NCI-H345 treated with DMSO at 0.1 percent for 48 hours (cell line): Measurements from ENCODE around the gene DCBLD1.
"Not testable (repeated sequence)": the region's sequence is repeated elsewhere in the genome, so short reads cannot be mapped to it uniquely, and the experiment has no call there.

Experiments used
- DNase-seq: peaks from one replicate; lab custom pipeline; 2025; ENCODE audit not compliant: unreplicated experiment; lab: John Stamatoyannopoulos, UW

Gene DCBLD1

GRCh38 chr6:117497237-117497636 lies 14.8 kb downstream of the DCBLD1 start:
- DNase-seq, result no peak

DNA sequence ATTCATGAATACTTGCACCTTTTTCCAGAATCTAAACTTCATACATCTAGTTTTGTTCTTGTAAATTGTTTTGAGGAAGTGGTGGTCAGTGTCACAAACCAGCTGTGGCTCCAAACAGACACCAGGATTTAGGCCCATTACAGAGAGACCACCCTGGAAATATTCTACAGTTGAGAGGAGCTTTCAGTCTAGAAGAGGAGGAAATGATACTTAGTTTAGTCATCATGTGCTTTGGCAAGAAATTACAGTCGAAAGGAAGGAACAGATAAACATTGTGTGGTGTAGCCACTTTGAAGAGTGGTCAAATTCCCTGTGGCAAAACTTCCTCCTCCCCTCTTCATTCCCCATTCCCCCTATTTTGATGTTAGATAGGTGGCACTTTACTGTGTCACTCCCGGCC lies 15.7 kb downstream of the DCBLD1 start:
- DNase-seq, result no peak

GRCh38 chr6:117501722-117502121 lies 19.2 kb downstream of the DCBLD1 start:
- DNase-seq, result no peak

GRCh38 chr6:117502580-117502979 lies 20.1 kb downstream of the DCBLD1 start:
- DNase-seq, result no peak

GRCh38 chr6:117503211-117503610 lies 20.7 kb downstream of the DCBLD1 start:
- no peak for DNase-seq

DNA sequence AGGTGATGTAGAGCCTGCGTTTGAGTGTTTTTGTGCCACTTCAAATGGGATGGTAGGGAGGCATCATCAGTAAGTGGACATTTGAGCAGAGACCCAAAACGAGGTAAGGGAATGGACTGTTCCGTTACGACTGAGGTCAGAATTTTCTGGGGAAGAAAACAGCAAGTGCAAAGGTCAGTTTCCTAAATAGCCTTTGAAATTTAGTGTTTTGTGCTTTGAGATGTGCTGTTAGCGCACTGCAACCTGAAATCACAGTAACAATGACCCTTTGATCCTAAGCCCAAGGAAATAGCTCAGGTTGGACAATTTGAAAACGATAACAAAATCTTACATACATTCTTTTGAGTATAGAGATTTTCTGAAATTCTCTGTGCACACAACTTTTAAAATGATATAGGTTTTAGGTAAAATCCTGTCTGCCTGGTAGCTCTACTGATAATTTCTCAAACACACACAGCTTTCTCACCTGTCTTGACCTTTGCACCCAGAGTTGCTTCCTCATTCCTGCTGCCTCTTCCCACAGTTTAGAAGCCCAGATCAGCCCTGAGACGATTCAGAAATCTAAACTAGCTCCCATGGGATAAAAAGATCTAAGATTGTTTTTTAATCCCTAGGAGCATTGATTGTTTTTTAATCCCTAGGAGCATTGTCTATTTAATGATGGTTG lies 22.1 kb downstream of the DCBLD1 start:
- no peak for DNase-seq

DNA sequence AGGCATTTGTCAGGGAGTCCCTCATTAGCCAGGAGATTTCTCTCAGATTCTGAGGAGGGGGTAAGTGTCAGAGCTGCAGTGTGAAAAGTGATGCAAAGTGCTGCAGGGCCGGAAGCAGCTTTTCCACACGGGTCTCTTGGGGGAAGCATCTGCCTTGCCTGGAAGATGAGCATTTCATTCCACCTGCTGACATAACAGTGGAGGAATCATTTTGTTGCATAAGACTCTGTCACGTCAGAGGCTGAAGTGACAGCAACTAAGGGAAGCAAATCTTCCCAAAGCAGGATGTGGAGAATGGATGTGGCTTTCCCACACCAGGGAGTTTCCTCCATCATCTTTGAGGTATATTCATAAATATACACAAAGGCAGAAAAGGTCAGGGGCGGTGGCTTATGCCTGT lies 22.8 kb downstream of the DCBLD1 start:
- DNase-seq, result no peak

DNA sequence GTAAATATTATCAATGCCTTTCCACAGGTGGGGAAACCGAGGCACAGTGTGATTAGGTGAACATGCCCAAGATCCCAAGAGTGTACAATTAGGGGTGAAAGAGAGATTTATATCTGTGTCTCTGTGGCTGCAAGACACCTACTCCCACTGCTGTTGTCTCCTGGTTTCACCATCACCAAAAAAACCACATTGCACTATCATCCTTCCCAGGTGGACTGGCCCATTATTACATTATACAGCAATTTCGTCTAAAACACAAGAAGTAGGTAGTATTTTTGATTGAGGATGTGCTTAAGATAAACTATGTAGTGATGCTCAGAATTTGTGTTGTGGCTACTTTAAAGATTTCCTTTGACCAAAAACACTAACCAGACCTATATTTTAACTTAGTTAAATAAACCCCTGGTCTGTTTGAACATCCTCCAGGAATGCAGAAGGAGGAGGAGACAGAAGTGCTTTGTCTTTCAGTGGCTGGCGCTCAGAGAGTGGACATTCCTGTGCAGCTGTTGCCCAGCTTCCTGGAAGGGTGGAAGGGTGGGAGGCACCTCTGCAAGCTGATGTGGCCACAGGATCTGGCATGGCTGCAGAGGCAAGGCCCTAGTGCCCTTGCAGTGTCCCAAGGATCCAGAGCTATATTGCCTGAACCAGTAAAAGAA lies 23.8 kb downstream of the DCBLD1 start:
- no peak for DNase-seq

- no peak for DNase-seq
These were observed 24.4 kb downstream of the DCBLD1 start for GRCh38 chr6:117506907-117507306.

GRCh38 chr6:117508450-117508971 lies 26.0 kb downstream of the DCBLD1 start:
- DNase-seq, result no peak

GRCh38 chr6:117509021-117509420 lies 26.5 kb downstream of the DCBLD1 start:
- DNase-seq, result no peak

DNA sequence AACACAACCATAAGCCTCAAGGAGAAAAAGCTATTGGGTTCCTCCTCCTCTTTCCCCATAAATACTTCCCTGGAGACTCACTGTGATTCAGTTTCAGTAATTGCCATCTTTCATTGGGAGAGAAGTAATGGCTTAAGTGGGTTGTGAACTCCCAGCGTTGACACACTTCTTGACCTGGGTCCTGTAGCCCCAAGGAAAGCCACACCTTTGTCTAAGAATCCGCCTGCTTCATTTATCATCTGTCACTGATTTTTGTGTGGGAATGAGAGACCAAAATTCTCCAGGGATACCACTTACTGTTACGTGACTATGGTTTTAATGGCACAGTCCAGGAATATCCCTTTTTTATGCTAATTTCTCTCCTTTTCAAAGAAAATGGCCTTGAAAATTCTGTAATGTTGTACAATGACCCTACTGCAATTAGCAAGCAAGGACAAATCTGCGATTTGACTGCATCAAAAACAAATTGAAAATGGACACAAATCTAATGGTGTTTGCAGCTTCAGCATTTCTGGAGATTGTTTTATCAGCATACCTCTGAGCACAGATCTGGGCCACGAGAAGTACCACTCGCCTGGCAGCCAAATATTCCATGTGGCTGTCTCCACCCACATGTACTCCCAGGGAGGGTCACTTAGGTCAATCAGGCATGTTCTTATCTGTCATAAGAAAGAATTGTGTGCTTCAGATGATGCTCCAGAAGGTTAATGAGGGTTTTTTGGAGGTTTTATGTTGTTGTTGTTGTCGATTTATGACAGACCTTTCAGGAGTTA lies 29.8 kb downstream of the DCBLD1 start:
- no peak for DNase-seq

DNA sequence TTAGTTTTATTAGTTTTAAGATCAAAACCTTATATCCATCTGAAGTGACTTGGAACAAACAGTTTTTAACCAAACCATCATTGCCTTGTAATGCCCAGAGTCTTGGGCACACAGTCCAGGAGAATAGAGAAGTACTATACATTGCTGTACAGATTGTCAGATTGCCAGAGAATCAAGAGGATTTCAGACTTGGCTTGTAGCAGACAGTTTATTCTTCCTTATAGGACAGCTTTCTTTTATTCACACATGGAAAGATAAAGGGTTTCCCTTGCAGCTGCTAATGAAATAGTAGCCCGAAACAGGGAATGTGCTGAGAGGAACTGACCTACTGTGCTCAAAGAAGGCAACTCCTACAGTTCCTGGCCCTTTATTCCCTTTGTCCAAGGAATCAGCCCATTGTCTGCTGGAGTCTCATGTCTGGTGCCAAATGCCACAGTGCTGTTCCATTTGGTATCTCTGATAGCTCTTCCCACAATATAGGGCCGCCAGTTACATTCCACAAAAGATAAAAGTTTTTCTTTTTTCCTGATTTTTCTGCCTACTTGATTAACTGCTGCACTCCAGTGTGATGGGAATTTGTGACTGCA lies 30.6 kb downstream of the DCBLD1 start:
- DNase-seq, result no peak

DNA sequence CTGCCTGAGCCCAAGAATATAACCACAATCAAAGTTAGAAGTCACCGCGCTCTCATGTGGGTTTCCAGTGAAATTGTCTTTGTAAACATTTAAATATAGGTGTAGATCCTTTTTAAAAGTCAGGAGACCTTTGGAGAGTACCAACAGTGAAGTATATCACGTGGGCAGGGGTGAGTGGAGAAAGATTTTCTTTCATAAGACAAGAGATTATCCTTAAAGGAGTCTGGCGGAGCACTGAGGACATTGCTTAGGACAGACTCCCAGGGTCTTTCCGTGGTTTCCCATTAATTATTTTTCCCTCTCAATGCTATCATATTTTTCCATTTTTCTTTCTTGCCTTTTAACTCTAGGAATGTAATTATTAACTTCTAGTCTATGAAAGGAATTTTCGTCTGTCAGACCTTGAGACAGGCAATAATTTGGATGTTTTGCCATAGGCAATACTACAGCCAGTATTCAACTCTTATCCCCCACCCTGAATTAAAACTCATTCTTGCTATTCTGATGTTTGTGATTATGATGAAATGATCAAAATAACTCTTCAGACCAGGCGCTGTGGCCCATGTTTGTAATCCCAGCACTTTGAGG lies 31.4 kb downstream of the DCBLD1 start:
- no peak for DNase-seq

DNA sequence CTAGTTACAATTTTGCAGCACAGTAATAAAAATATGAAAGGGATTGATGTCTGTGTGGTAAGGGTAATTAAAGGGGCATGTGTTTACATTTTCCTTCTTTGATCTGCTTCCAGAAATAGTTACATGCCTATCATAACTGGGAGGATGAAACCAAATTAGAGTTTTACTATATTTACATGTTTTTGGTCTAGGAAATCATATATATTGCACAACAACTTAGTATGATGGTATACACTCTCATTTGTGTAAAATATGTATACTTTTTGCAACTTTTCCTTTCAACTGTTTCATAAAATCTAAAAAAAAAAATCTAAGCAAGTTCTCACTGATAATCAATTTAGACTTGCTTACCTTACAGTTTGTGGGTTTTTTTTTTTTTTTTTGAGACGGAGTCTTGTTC lies 32.2 kb downstream of the DCBLD1 start:
- DNase-seq, result no peak

- DNase-seq, result no peak
These were observed 32.9 kb downstream of the DCBLD1 start for GRCh38 chr6:117515326-117515725.

GRCh38 chr6:117517995-117518394 lies 35.5 kb downstream of the DCBLD1 start:
- DNase-seq, result not testable (repeated sequence)

DNA sequence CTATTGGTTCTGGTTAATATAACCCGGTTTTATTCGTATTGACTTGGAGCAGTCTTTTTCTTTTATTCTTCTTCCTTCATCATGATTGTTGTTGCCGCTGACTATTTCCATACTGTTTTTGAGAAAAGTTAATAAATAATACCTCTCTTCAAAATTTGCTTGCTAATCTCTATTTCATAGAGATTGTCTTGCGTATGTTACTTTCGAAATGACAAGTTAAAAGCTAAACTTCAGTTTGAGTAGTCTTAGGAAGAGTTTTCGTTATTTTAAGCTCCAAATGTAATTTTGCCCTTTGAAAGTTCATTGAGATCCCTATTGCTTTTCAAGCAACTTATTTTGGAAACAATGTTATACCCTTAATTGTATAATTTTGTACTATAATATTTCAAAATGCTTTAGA lies 36.4 kb downstream of the DCBLD1 start:
- DNase-seq, result no peak

- no peak for DNase-seq
These were observed 38.3 kb downstream of the DCBLD1 start for GRCh38 chr6:117520603-117521395.

- no peak for DNase-seq
These were observed 39.5 kb downstream of the DCBLD1 start for GRCh38 chr6:117521791-117522502.
